Airway epithelial cell (primary cell): ENCODE results near the gene CGRRF1. TPM values are rescaled to one million over a fixed set of nuclear protein-coding genes. Genes with fewer than 3 reads are reported as not detected.

ENCODE experiments used
- total RNA-seq: library from RNA; depleted of rRNA; stranded (reverse); fragments of >200 nt; gene quantifications from 2 replicates; pipeline ENCODE4 v1.2.3, GENCODE V29; 2015

Gene CGRRF1, protein sequence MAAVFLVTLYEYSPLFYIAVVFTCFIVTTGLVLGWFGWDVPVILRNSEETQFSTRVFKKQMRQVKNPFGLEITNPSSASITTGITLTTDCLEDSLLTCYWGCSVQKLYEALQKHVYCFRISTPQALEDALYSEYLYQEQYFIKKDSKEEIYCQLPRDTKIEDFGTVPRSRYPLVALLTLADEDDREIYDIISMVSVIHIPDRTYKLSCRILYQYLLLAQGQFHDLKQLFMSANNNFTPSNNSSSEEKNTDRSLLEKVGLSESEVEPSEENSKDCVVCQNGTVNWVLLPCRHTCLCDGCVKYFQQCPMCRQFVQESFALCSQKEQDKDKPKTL
- total RNA-seq: 4.9 and 8.2 TPM in 2 replicates

DNA sequence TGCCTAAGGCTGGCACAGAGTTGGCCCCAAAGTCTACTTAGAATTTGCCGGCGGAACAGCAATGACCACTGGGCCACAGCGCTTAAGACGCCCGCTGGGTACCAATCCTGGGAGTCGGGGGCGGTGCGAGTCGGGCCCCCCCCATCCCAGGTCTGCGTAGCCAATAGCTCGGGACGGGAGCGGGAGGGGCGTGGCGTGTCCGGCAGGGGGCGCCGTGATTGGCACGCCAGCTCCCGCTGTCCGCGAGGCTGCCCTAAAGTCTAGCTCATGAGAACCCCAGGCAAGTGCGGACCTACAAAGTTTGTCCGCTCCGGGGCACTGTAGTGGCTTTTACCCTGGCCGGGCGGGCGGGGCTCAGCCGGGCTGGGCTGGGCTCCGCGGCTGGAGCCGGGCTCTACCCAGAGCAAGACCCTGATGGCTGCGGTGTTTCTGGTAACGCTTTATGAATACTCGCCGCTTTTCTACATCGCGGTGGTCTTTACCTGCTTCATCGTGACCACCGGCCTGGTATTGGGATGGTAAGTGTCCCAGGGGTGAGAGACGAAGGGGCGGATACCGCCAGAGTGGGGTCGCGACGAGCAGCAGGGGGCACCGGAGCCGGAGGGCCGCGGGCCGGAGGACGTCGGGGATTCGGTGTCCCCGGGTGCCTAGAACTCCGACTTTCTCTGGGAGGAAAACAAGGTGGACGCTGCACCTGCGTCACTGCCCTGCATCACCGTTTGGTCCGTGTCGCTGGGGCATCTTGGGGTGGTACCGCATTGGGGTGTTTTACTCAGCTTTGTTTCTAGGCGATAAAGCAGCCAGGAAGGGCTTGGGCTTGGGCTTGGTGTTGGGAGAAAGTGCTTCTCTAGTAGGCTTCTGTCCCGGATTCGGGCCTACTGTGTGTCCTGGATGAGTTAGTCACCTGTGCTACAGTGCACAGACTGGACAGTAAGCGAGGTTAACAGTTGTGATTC lies at the start of gene CGRRF1:
TSS of gene CGRRF1 (plus strand) at position 361 of the 956 bp plus-strand sequence. CDS start at position 415, 54 bp downstream.

DNA sequence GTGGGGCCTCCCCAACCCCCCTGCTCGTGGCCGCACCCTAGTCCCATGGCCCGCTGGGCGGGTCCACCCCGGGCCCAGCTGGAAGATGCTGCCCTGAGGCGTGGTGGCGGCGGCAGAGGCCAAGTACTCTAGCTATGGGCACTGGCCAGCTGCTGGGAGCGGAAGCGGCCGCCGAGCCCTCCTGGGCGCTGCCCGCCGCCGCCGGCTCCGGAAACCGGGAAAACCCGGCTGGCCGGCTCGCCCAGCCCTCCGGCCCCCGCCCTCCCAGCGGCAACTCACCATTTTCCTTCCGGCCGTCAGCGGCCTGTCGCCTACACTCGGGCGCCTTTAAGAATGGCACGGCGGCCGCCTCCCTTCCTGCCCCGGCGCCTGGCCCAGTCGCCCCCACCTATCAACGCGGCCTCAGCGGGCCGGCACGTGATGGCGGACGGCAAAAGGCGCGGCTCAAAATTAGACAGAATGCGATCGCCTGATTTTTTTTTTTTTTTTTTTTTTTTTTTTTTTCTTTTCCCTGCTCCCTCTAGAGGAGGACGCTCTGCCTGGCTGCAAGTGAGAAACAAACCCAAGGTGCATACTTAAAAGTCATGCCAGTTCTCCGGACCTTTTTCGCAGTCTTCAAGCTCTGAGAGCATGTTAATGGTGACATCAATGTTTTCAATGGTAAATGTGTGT lies 20.9 kb upstream of the CGRRF1 start, which contains the start of gene GMFB:
TSS of gene GMFB (minus strand) at position 335 of the 672 bp plus-strand sequence. CDS start at position 282, 53 bp downstream.

DNA sequence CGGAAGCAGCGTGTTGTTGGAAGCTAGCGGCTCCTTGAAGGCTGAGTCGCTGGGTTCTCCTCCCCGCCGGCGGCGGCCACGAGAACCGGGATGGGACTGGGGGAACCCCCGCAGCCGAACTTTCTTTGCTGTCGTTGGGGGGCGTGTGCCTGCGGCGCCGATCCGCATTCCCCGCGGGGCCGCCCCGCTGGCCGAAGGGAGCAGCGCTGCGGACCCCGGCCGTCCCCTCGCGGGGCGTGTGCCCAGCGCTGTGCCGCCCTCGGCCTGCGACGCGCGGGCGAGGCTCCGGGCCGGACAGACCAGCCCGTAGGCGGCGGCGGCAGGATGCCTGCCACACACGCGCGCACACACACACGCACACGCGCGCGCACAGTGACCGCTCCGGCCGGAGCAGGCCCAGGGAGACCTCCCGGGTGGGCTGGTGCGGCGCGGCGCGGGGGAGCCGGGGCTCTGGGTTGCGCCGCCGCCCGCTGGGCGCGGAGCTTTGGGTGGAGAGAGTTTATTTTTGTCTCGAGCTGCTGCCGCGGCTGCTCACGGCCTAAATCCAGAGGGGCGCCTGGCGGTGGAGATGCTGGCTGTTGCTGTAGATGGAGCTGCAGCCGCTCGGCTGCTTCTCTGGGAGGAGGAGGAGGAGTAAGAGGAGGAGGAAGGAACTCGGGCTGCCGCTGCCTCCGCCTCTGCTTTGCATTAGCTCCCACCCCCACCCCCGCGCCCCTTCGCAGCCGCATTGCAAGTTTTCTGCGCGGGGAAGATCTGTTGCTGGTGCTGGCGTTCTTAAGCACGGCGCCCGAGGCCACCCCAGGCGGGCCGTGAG lies 56.9 kb downstream of the CGRRF1 start, which contains the start of gene SAMD4A:
TSS of gene SAMD4A (plus strand) at position 719 of the 814 bp plus-strand sequence. CDS start 789 bp downstream, outside the sequence.

Other genes starting within 250 kb of the CGRRF1 start
- gene CDKN3, start 112.9 kb upstream of the CGRRF1 start, total RNA-seq: 45.7 and 48.0 TPM in 2 replicates
- gene CNIH1, start 68.5 kb upstream of the CGRRF1 start, total RNA-seq: 133 and 174 TPM in 2 replicates
- 39.6 and 59.9 TPM in 2 replicates for gene GMFB, start 20.9 kb upstream of the CGRRF1 start, total RNA-seq
- gene SAMD4A, start 57.2 kb downstream of the CGRRF1 start, total RNA-seq: 5.0 and 7.3 TPM in 2 replicates